Osteocyte (in vitro differentiated cells): ENCODE data around the gene PGAP3. TPM values are rescaled to one million over a fixed set of nuclear protein-coding genes. Genes with fewer than 3 reads are reported as not detected.

ENCODE experiments used
- DNase-seq: peaks from one replicate; pipeline ENCODE4 v3.0.0; 2021; ENCODE audit warnings: mixed read lengths; ENCODE audit not compliant: unreplicated experiment; ENCODE audit errors: extremely low spot score
- H3K27ac Mint-ChIP-seq: one replicate; pipeline ENCODE4 v1.8.0; 2021; ENCODE audit warnings: mild to moderate bottlenecking, mixed read lengths; ENCODE audit not compliant: unreplicated experiment
- H3K27me3 Mint-ChIP-seq: one replicate; pipeline ENCODE4 v1.8.0; 2021; ENCODE audit warnings: mixed read lengths; ENCODE audit not compliant: unreplicated experiment
- H3K36me3 Mint-ChIP-seq: one replicate; pipeline ENCODE4 v1.8.0; 2021; ENCODE audit warnings: mixed read lengths; ENCODE audit not compliant: unreplicated experiment
- H3K4me1 Mint-ChIP-seq: one replicate; pipeline ENCODE4 v1.8.0; 2021; ENCODE audit warnings: mixed read lengths; ENCODE audit not compliant: unreplicated experiment
- H3K4me3 Mint-ChIP-seq: one replicate; pipeline ENCODE4 v1.8.0; 2021; ENCODE audit warnings: mild to moderate bottlenecking, moderate library complexity, mixed read lengths; ENCODE audit not compliant: unreplicated experiment
- H3K9me3 Mint-ChIP-seq: one replicate; pipeline ENCODE4 v1.8.0; 2021; ENCODE audit warnings: mixed read lengths; ENCODE audit not compliant: unreplicated experiment
- total RNA-seq: library from RNA; stranded (reverse); gene quantifications from 2 replicates; pipeline ENCODE4 v1.2.1, GENCODE V29; 2021
- TF ChIP-seq, protein P1 (sequence below): fragments of 200-600 bp; sonication (generic); IDR thresholded peaks from 2 replicates; pipeline ENCODE4 v1.5.0; 2021; ENCODE audit warnings: antibody characterized with exemption, mild to moderate bottlenecking, moderate library complexity

PGAP3 gene
- total RNA-seq, 1 donor from 2014 or later = 33.8 TPM

DNA sequence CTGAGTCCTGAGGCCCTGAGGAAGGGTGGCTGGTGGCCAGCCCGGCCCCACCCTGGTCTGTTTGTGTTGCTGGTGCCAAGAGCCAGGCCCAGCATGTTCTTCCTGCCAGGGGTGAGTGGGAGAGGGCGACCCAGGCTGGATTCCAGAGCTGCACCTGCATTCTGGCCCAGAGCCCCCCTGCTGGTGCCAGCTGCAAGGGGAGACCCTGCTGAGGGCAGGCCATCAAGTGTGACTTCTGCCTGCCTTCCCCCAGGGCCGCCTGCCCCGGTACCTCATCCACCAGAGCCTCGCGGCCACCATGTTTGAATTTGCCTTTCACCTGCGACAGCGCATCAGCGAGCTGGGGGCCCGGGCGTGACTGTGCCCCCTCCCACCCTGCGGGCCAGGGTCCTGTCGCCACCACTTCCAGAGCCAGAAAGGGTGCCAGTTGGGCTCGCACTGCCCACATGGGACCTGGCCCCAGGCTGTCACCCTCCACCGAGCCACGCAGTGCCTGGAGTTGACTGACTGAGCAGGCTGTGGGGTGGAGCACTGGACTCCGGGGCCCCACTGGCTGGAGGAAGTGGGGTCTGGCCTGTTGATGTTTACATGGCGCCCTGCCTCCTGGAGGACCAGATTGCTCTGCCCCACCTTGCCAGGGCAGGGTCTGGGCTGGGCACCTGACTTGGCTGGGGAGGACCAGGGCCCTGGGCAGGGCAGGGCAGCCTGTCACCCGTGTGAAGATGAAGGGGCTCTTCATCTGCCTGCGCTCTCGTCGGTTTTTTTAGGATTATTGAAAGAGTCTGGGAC lies 25.1 kb downstream of the PGAP3 start:
- Mint-ChIP-seq H3K27ac (no peak overlapping the region), H3K27me3 (no peaks in the 10 kb centered on the region), H3K36me3 (peaks cover 7% of the 10 kb centered on the region), H3K9me3 (no peaks in the 10 kb centered on the region), H3K4me1 (peaks cover 52% of the 10 kb centered on the region), H3K4me3 (no peak overlapping the region)
- no peak for DNase-seq
- TF ChIP-seq, protein P1, sequence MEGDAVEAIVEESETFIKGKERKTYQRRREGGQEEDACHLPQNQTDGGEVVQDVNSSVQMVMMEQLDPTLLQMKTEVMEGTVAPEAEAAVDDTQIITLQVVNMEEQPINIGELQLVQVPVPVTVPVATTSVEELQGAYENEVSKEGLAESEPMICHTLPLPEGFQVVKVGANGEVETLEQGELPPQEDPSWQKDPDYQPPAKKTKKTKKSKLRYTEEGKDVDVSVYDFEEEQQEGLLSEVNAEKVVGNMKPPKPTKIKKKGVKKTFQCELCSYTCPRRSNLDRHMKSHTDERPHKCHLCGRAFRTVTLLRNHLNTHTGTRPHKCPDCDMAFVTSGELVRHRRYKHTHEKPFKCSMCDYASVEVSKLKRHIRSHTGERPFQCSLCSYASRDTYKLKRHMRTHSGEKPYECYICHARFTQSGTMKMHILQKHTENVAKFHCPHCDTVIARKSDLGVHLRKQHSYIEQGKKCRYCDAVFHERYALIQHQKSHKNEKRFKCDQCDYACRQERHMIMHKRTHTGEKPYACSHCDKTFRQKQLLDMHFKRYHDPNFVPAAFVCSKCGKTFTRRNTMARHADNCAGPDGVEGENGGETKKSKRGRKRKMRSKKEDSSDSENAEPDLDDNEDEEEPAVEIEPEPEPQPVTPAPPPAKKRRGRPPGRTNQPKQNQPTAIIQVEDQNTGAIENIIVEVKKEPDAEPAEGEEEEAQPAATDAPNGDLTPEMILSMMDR = no peak

DNA sequence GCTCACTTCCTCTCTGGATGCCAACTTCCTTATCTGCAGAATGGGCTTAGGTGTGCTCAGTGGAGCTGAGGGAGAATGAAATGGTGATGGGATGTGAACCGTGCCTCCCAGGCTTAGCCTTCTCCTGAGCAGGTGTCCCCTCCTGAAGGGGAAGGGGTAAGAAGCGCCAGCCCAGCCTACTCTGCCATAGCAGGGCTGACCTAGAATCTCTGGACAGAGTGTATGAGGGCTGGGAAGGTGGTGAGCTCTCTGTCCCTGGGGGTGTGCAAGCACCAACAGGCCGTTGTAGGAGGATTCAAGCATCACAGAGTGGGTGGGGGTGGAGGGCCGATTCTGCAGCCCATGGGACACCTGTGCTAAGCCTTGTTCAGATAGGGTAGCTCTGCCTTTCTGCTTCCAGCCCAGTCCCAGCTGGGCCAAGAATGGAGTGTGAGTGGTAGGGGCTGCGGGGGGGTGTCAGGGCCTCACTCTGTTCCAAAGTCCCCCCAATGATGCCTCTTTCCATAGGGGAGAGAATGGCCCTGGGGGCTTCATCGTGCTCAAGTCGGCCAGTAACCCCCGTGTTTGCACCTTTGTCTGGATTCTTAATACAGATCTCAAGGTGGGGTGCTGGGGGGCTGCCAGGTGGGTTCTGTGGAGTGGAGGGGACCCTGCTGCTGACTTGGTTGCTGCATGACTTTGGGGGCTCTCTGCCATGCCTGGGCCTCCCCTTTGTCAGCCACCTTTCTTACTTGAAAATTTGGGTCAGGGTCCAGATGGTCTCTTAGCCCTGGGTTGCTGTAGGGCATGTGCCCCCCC lies 25.9 kb downstream of the PGAP3 start:
- DNase-seq = no peak
- TF ChIP-seq, protein P1 = no peak
- H3K4me1 Mint-ChIP-seq = peaks cover 50% of the 10 kb centered on the region
- no peaks in the 10 kb centered on the region for H3K27me3 Mint-ChIP-seq
- peaks cover 7% of the 10 kb centered on the region for H3K36me3 Mint-ChIP-seq
- no peak overlapping the region for H3K4me3 Mint-ChIP-seq
- H3K27ac Mint-ChIP-seq = no peak overlapping the region
- H3K9me3 Mint-ChIP-seq = no peaks in the 10 kb centered on the region

DNA sequence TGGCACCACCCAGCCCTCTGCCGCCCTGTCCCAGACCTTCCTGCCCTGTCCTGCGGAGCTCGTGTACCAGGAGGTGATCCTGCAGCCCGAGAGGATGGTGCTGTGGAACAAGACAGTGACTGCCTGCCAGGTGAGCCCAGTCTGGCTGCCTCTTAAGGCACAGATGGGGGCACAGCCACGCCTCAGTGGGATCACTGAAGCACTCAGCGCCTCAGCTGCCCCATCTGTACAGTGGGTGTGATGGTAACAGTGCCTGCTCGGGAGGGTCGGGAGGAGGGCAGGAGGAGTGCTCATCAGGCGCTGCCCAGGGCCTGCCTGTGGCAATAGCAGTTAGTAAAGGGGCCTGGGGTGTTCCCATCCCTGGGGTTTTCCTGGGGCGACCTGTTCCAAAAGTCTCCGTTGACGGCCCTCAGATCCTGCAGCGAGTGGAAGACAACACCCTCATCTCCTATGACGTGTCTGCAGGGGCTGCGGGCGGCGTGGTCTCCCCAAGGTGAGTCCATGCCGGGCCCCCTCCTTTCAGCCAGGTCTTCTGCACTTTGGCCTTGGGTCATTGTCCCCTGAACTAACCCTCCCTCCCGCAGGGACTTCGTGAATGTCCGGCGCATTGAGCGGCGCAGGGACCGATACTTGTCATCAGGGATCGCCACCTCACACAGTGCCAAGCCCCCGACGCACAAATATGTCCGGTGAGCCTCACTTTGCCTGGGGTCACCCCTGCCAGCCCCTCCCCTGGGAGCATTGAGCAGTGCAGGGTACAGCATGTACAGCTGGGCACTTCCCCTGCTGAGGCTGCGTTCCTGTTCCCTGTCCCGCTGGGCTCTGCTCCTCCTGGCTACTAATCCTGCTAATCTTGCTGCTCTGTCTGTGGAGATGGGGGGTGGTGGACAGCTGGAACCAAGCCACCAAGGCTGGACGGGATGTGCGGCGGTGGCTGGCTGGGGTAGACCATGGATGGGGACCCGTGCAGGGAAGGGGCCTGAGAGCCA lies 27.2 kb downstream of the PGAP3 start:
- TF ChIP-seq, protein P1 = no peak
- Mint-ChIP-seq H3K4me3 (no peak overlapping the region), H3K27ac (no peak overlapping the region), H3K4me1 (peaks cover 39% of the 10 kb centered on the region), H3K9me3 (no peaks in the 10 kb centered on the region), H3K27me3 (no peaks in the 10 kb centered on the region), H3K36me3 (peaks cover 7% of the 10 kb centered on the region)
- no peak for DNase-seq

DNA sequence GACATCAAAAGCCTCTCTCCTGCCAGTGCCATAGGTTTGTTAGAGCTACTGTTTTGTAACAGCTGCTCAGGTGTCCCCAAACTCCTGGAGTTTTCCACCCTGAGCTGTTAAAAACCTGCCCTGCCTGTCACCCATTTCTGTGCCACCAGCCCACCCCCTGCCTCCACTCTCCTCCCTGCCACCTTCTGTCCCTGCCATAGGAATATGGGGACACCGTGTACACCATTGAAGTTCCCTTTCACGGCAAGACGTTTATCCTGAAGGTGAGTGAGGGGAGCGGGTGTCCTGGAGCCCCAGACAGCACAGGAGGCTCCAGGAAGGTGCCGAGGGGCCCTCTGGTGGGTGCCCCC lies 27.9 kb downstream of the PGAP3 start:
- TF ChIP-seq, protein P1 = no peak
- Mint-ChIP-seq H3K27me3 (no peaks in the 10 kb centered on the region), H3K9me3 (no peaks in the 10 kb centered on the region), H3K36me3 (peaks cover 7% of the 10 kb centered on the region), H3K27ac (no peak overlapping the region), H3K4me1 (peaks cover 32% of the 10 kb centered on the region), H3K4me3 (no peak overlapping the region)
- DNase-seq = no peak
